Panc1 (cell line): ENCODE measurements around the gene GPBAR1.

Source experiments
- CTCF ChIP-seq: fragments of 450-650 bp; IDR thresholded peaks from 2 replicates; pipeline ENCODE4 v1.5.1; 2017; ENCODE audit warnings: mild to moderate bottlenecking
- POLR2AphosphoS5 ChIP-seq: IDR thresholded peaks from 2 replicates; pipeline ENCODE4 v1.6.1; 2012; ENCODE audit warnings: mild to moderate bottlenecking, low read depth, low read length, moderate library complexity
- REST ChIP-seq, 2 experiments: IDR thresholded peaks; 2 replicates each; pipeline ENCODE4 v1.6.1; 2011 to 2012; ENCODE audit warnings: low read depth in 2 of 2, control low read depth in 1 of 2, low read length in 1 of 2, mild to moderate bottlenecking in 1 of 2, moderate library complexity in 1 of 2; ENCODE audit not compliant: insufficient read depth in 1 of 2

GRCh38 chr2:218245214-218245613, 15.6 kb upstream of the GPBAR1 start:
- TF ChIP-seq CTCF (no peak), POLR2AphosphoS5 (no peak), REST (IDR thresholded peaks at IDR 0.05; ENCODE audit: insufficient read depth in 1 of 2, low read depth in 2 of 2, low read length in 1 of 2) (no peak)
